HG03159 (cell line): ENCODE measurements around the gene WBP11.

Experiments used
- ATAC-seq: cut with Tn5 transposase; IDR thresholded peaks from one replicate; pipeline ENCODE4 v1.9.1; 2021; ENCODE audit warnings: mild to moderate bottlenecking, moderate library complexity; ENCODE audit not compliant: unreplicated experiment

WBP11 gene

GRCh38 chr12:14803011-14803829 is at the start of gene WBP11, which contains the start of gene C12orf60:
Gene WBP11 (minus strand): TSS chr12:14803478. CDS start chr12:14801383, 2,095 bp downstream.
Gene C12orf60 (plus strand): TSS chr12:14803670. CDS start chr12:14822936, 19,266 bp downstream.
- peak; percentile 99 for ATAC-seq

DNA sequence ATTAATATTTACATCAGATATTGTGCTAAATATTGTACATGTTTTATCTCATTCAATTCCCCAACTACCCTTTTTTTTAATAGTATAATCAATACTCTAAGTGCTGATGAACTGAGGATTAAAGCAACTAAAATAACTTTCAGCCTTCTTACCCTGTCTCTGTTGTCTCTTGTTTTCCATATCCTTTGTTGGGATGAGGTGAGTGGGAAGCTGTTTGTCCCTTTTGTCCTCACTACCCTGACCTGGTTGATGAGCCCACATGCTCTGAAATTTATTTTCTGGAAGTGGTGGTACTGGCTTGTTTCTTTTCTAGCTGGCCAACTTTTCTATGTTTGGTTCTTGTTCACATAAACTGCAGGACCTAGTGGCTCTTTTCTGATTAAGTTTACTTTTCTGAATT is 49.6 kb upstream of the WBP11 start:
- no peak for ATAC-seq

DNA sequence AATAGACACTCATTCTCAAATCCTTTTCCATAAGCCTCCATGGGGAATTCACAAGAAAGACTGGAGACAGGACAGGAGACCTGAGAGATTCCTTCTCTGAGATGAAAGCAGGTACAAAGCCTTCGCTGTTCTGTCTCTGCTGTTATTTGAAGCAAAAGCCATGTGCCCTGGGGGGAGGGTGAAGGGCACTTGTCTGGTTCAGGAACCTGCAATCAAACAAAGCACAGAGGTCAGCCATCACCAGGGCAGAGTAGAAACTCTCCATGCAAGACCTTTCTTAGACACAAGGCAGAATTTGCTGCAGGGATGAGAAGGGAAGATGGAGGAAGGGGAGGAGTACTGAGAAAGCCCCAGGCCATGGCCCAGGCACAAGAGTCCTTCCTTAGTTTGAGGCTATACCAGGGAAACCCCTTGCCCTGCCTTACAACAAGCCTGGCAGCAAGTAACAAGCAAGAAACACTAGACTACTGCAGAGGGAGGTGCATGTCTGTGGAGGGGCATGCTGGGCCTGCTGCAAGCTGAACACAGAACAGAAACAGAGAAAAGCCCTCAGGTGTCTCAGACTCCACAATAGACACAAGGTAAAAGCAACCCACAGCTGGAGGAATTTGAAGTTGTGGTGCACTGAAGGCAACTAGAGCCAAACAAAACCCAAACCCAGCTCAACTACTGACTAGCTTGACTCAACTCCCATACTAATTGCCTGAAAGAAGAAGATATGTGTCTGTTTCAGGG is 47.8 kb upstream of the WBP11 start:
- ATAC-seq = peak; percentile 67

DNA sequence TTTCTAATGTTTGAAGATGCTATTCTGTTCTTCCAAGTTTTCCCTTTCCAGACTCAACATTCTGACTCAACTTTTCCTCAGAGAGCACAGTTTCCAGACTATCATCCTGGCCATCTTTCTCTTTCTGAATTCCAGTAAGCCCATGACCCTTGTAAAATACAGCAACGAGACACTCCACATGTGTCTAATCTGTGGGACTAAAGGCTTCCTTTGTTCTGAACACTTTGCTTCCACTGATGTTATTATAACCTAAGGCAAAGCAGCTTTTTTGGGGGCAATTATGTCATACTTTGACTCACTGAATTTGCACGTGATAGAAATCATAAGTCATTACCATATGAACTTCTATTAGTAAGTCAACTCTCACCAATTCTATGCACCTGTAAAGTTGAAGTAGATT is 46.4 kb upstream of the WBP11 start:
- ATAC-seq = no peak

DNA sequence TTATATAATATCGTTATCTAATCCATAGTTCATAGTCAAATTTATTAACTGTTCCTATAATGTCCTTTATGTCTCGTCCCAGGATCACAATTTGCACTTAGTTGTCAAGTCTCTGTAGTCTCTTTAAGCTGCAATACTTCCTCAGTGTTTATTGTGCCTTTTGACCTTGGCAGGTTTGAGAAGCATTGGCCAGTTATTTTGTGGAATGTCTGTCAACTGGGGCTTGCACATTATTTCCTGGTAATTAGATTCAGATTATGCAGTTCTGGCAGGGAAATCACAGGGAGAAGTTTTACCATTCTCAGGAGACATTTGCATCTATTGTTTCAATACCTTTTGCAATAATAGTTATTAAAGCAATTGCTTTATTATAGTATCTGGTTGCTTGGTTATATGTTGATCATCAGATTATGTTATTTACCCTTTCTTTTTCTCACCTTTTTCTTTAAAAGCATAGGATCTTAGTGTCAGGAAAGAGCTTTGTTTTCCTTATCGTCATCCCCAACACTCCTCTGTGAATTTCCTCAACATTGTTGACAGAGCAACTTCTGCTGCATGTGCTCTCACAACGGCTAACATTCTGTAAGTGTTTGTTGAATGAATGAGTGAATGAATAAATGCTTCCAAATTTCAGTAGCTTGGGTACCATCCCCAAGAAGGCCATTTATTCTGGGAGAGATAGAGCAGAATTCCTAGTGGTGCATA is 43.8 kb upstream of the WBP11 start:
- ATAC-seq = no peak

GRCh38 chr12:14846042-14846587 is 42.8 kb upstream of the WBP11 start:
- ATAC-seq = no peak

- no peak for ATAC-seq
Measured at GRCh38 chr12:14845350-14845750, 42.1 kb upstream of the WBP11 start.

DNA sequence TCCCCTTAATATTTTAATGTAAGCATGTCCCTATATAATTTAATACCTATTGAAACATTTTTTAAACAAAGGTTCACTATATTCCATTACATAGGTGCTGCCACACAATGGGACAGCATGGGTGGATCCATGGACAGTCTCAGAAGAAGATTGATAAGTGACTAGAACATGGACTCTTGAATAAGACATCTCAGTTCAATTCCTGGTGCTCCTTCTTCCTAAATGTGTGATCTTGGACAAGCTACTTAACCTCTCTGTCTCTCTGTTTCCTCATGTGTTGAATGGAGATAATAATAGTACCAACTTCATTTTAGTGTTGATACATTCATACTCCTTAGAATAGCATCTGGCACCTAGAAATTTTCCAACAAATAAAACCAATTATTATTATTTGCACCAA is 41.1 kb upstream of the WBP11 start:
- no peak for ATAC-seq

GRCh38 chr12:14843425-14843887 is 40.2 kb upstream of the WBP11 start, which contains the start of gene ART4:
Gene ART4 (minus strand): TSS chr12:14843526. CDS start chr12:14843113, 413 bp downstream.
- ATAC-seq = no peak

- no peak for ATAC-seq
Measured at GRCh38 chr12:14842315-14842714, 39.0 kb upstream of the WBP11 start.

- no peak for ATAC-seq
Measured at GRCh38 chr12:14841761-14842160, 38.5 kb upstream of the WBP11 start.

DNA sequence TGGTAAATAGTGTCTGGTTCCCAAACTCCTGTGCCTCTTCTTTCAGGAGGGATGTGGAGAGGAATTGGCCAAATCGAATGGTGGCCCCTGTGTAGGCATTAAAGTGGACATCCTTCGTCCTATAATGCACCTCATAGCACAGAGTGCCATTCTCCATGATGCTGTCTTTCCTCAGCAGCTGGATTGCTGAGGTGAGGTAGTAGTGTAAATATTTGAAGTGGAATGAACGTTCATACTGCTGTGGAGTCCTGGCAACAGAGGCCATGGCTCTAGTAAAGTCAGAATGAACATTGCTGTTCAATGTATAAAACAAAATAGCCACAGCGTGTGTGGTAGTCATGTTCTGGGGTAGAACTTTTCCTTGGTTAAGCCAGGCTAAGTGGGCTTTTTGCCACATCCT is 37.3 kb upstream of the WBP11 start:
- no peak for ATAC-seq

GRCh38 chr12:14839262-14839661 is 36.0 kb upstream of the WBP11 start:
- ATAC-seq = no peak

GRCh38 chr12:14836336-14837210 is 33.3 kb upstream of the WBP11 start:
- no peak for ATAC-seq

GRCh38 chr12:14834509-14834908 is 31.2 kb upstream of the WBP11 start:
- ATAC-seq = no peak

DNA sequence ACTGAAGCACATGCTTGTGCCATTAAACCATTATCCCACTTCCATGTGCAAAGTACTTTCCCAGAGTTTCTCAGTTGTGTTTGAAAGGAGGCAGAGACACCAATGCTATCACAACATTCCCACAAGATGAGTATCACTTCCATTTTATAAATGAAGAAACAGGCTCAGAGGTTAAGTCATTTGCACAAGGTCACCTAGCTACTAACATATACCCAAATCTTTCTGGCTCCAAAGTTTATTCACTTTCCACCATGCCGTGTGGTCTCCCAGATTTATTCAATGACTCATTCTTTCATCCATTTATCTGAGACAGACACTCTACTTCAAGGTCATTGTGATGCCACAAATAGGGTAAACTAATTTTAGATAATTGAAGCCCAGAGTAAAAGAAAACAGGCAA is 30.7 kb upstream of the WBP11 start:
- ATAC-seq = no peak

GRCh38 chr12:14833336-14833735 is 30.1 kb upstream of the WBP11 start:
- no peak for ATAC-seq

DNA sequence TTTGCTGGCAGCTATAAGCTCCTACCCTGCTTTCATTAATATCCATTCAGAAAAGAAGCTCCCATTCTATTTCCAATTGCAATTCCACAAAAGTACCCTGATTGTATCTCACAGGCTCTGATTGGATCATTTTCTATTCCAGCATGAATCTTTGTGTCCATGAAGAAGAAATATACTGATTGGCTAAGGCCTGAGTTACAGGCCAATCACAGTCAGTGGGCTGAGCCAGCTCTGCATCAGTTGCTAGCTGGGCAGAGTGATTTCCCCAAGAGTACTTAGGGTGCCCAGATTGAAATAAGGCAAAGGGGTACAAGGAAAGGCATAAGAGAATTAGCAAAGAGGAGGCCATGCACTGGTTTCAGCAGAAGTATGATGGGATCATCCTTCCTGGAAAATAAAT is 25.6 kb upstream of the WBP11 start:
- peak; percentile 76 for ATAC-seq

GRCh38 chr12:14827043-14827442 is 23.8 kb upstream of the WBP11 start:
- no peak for ATAC-seq

- ATAC-seq = no peak
Measured at GRCh38 chr12:14826491-14826890, 23.2 kb upstream of the WBP11 start.
